Adrenal gland (tissue), 5 donors: ENCODE data around the gene THSD4.

ENCODE experiments used
- POLR2A ChIP-seq, 2 donors: fragments of 450-650 bp; IDR thresholded peaks; one replicate each; pipeline ENCODE4 v1.6.1; 2017; ENCODE audit warnings: antibody characterized with exemption in 2 of 2, mild to moderate bottlenecking in 2 of 2, moderate library complexity in 1 of 2
- TF ChIP-seq, protein P1 (sequence below), 6 experiments: fragments of 450-650 bp in 4 of 6; fragments of 200-600 bp in 2 of 6; sonication (generic) in 1 of 6; IDR thresholded peaks; 1 replicate in 5 of 6; 2 replicates in 1 of 6; pipeline versions ENCODE4 v1.5.1 to v1.8.0; 2016 to 2021; ENCODE audit warnings: antibody characterized with exemption in 6 of 6, mild to moderate bottlenecking in 2 of 6, moderate library complexity in 1 of 6
- donor health status: DM: no; HTN: no; CAD: no.

DNA sequence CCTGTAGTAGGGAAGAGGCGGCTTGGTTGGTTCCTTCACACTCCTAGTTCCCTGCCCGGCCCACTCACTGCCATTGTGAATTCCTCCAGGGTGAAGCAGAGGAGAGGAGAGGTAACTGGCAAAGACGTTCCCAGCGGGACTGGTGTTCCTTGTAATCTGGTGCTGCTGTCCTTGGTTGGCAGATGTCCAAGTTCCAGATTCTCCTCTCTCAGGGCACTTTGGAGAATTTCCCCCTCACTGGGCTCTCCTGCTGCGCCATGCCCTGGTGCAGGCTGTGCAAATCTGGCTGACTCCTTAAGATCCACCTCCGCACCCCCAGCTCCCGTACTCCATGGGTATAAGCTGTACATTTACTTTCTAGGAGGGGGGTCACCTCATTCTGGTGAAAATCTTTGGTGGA lies 37.3 kb downstream of the THSD4 start:
- no peak for TF ChIP-seq POLR2A (IDR thresholded peaks at IDR 0.05)
- TF ChIP-seq, protein P1, sequence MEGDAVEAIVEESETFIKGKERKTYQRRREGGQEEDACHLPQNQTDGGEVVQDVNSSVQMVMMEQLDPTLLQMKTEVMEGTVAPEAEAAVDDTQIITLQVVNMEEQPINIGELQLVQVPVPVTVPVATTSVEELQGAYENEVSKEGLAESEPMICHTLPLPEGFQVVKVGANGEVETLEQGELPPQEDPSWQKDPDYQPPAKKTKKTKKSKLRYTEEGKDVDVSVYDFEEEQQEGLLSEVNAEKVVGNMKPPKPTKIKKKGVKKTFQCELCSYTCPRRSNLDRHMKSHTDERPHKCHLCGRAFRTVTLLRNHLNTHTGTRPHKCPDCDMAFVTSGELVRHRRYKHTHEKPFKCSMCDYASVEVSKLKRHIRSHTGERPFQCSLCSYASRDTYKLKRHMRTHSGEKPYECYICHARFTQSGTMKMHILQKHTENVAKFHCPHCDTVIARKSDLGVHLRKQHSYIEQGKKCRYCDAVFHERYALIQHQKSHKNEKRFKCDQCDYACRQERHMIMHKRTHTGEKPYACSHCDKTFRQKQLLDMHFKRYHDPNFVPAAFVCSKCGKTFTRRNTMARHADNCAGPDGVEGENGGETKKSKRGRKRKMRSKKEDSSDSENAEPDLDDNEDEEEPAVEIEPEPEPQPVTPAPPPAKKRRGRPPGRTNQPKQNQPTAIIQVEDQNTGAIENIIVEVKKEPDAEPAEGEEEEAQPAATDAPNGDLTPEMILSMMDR (IDR thresholded peaks at IDR 0.05): no peak
